Limb (tissue), 2 donors: ENCODE results near the gene NUP37.
"Not testable (repeated sequence)": the region's sequence is repeated elsewhere in the genome, so short reads cannot be mapped to it uniquely, and the experiment has no call there.

Experiments used
- DNase-seq, 2 donors: peaks; one replicate each; pipeline ENCODE4 v3.0.0-alpha.2; 2016; ENCODE audit errors: extremely low spot score in 2 of 2

Gene NUP37

DNA sequence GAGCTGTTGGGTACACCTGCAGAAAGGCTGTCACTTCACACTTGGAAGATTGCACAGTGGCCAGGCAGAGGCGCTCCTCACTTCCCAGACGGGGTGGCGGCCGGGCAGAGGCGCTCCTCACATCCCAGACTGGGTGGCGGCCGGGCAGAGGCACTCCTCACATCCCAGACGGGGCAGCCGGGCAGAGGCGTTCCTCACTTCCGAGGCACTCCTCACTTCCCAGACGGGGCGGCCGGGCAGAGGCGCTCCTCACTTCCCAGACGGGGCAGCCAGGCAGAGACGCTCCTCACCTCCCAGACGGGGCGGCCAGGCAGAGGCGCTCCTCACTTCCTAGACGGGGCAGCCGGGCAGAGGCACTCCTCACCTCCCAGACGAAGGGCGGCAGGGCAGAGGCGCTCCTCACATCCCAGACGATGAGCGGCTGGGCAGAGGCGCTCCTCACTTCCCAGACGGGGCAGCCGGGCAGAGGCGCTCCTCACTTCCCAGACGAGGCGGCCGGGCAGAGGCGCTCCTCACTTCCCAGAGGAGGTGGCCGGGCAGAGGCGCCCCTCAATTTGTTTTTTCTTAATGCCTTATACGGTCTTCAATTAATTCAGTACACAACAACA, 30.6 kb downstream of the NUP37 start:
- DNase-seq: not testable (repeated sequence)

DNA sequence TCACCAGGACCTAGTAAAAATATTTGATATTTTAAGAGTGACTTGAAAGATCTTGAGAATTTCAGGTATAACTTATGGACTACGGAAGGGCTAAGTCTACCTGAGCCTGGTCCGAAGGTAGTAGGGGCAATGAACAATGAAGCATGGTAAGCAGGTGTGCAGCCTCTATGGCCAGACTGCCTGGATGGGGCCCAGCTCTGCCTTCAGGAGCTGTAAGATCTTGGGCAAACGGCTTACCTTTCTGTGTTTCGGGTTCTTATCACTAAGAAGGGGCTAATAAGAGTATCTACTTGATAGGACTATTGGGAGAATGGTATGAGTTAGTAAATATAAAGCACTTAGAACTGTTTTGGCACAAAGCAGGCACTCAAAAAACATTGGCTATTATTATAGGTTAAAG, 39.1 kb downstream of the NUP37 start:
- no peak for DNase-seq

DNA sequence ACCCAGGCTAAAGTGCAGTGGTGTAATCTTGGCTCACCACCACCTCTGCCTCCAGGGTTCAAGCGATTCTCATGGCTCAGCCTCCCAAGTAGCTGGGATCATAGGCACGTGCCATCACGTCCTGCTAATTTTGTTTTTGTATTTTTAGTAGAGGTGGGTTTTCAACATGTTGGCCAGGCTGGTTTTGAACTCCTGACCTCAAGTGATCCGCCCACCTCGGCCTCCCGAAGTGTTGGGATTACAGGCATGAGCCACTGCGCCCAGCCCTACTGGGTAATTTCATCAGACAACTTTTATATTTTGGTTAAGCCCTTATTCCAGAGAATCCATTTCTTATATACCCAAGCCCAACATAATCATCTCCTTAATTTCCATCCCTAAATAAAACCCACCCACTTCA, 47.8 kb downstream of the NUP37 start:
- not testable (repeated sequence) for DNase-seq

DNA sequence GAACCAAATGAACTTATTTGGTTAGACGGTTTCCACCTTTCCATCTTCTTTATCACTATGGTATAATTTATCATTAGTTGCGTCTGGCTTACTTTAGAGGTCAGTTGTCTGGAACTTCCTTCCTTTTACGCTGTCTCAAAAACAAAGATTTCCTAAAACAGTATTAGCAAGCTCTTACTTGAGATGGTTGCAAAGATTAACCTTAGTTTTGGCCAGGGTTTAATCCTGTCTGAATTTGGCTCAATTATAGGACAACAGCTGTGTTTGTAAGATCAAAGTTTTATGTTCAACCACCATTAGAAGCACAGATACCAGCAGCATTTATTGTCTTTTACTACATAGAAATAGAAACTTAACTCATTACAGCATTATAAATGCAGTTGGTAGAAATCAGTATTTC, 50.2 kb downstream of the NUP37 start:
- DNase-seq: no peak

DNA sequence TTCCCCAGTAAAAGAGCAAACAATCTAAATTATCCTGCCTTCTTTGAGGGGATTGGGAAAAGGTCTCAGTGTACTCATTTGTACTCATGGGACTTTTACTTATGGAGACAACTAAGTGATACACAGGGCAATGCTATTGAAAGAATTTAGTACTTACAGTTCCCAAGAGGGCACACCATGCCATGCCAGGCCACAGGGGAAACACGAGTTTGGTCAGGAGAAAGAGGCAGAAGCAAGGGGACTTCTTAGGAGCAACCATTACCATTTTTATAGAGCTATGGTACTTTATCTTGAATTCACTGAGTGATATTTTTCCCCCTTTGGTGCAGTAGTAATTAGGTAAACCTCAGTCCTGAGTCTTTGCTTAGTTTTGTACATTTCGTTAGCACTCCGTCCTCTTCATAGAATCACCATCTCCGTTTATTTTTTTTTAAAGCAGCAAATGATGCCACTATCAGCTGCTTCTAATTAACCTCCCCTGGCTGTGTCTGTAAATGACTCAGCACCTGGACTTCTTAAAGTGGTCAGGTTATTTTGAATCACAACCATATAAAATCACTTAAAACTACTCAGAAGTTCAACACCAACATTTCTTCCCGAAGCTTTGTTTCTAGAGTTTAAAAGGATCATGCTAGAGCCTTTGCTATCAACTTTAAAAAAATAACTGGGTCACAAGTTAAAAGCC, 52.2 kb downstream of the NUP37 start:
- no peak for DNase-seq

DNA sequence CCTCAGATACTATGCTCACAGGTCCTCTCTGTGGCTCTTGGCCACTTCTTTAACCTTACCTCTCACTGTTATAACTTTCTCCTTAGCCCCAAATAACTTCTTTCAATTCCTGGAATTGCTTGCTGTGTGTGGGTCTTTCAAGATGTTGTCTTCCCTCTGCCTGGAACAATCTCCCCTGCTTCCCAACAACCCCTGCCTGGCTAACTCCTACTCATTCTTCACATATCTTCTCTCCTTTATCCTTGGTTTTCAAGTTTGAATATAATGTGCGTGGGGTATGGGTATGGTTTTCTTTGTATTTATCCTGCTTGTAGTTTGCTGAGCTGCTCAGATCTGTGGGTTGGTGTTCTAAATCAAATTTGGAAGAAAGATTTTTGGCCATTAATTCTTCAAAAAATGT, 55.4 kb downstream of the NUP37 start:
- DNase-seq: no peak

DNA sequence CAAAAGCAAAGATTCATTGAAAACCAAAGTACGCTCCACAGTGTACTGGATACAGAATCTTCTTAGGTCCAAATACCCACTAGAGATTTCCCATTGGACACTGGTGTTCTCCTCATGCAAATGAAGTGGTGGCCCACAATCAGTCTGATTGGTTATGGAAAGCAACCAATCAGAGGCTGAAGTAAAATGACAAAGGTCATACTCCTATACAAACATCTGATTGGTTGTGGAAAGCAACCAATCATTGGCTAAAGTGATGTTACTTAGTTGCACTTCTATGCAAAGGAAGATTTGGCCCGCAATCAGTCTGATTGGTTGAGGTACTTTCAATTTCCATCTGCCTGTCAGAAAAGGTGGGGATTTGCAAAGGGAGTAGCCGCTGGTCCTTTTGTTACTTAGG, 56.8 kb downstream of the NUP37 start:
- DNase-seq: no peak

DNA sequence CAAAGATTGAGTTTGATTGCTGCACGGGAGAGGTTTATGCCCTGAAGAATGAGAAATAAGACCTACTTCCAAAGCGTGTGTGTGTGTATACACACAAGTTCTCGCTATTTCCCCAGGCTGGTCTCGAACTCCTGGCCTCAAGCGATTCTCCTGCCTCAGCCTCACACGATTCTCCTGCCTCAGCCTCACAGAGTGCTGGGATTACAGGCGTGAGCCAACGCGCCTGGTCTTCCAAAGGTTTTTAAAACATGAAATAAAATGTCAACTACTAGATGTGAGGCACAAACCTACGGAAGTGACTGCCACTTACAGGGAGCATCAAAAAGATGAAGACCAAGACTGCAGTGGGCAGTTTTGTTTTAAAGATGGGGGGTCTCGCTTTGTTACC, 57.5 kb downstream of the NUP37 start:
- DNase-seq: no peak

DNA sequence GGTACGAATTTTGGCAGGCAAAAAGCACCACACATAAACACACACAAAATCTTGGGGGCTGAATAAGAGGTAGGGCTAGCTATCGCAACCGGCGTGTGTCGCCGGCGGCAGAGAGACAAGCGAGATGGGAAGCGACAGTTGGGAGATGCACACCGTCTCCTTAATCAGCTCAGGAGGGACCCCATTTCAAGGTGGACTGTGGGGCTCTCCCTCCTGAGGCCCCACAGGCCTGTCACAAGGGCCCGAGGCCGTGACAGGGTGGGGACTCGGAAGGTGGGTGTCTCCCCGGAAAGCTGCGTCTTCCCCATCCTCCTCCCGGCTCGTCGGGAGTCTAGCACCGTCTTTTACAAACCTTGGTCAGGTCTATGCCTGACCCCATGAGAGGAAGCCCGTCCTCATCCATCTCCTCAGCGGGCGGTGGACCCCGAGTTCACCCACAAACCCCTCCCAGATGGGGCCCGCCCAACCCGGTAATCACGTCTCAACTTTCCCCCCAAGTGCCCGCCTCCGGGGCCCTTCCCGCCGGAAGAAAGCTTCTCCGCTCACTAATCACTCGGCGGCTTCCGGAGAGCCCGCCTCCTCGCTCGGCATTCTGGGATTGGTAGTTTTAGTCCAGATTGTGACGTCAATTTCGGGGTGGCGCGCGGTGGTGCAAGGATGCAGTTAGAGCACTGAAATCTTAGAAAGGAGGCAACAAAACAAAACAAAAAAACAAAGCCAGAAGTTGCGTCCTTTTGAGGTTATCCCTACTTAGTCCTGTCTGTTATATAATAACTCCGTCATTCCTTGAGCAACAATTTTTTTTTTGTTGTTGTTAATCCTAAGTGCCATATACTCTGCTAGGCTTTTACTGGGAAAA, 58.1 kb downstream of the NUP37 start, which contains the start of gene WASHC3:
Gene WASHC3 (minus strand): TSS at position 432 of the 859 bp plus-strand sequence. CDS start 29 bp downstream, at position 403.
- peak; percentile 96 for DNase-seq

DNA sequence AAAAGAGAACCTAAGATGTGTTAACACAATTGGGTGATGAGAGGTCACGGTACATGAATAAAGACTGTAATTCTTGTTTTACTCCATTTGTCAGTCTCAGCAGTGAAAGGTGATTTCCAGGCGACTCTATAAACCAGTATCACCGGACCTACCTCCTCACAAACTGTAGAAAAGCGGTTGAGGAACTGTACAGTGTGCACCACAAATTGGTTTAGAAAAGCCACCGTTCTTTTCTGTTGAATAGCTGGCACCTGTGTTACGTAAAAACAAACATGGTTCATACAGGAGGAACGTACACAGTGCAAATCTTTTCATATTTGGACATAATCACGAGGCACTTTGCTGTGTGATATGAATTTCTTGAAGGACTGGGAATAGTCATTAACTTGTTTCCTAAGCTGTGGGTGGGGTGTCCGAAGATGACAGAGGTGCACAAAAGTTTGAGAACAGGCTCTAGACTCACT, 58.8 kb downstream of the NUP37 start:
- peak in 1 of 2 donors; percentile 4 for DNase-seq

DNA sequence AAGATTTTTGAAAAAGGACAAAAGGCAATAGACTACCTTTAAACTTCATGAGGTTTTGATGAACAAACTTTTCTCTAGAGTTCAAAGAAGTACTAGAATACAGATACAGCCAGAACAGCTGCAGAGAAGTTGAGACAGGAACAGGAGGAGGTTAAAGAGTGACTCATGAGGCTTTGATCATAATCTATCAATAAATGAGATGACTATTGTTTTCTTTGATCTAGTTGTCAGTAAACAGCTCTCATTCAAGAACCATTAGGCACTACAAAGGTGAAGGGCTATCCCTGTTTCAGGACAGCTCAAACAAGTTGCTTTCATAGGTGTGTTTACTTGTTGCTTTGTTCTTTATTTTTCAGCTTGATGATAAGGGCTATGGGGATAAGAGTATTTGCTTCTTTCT, 60.6 kb downstream of the NUP37 start:
- DNase-seq: no peak

DNA sequence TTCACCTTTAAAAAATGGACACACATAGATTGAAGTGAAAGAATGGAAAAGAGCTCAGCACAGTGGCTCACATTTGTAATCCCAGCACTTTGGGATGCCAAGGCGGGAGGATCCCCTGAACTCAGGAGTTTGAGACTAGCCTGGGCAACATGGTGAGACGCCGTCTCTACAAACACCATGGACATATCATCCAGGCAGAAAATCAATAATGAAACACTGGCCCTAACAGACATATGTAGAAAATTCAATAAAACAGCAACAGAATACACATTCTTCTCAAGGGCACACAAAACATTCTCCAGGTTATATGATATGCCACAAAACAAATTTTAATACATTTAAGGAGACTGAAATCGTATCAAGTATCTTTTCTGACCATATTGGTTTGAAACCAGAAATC, 65.6 kb downstream of the NUP37 start:
- DNase-seq: no peak

DNA sequence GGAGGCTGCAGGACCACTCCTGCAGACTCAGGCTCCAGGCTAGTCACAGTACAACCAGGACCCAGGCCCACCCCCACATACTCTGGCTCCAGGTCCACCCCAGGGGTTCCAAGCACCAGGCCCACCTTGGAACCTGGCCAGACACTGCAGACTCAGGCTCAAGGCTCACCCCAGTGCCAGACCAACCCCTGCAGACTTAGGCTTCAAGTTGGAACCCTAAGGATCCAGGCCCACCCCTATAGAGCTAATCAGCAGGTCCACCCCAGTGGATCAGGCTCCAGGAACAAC, 66.9 kb downstream of the NUP37 start:
- no peak for DNase-seq

DNA sequence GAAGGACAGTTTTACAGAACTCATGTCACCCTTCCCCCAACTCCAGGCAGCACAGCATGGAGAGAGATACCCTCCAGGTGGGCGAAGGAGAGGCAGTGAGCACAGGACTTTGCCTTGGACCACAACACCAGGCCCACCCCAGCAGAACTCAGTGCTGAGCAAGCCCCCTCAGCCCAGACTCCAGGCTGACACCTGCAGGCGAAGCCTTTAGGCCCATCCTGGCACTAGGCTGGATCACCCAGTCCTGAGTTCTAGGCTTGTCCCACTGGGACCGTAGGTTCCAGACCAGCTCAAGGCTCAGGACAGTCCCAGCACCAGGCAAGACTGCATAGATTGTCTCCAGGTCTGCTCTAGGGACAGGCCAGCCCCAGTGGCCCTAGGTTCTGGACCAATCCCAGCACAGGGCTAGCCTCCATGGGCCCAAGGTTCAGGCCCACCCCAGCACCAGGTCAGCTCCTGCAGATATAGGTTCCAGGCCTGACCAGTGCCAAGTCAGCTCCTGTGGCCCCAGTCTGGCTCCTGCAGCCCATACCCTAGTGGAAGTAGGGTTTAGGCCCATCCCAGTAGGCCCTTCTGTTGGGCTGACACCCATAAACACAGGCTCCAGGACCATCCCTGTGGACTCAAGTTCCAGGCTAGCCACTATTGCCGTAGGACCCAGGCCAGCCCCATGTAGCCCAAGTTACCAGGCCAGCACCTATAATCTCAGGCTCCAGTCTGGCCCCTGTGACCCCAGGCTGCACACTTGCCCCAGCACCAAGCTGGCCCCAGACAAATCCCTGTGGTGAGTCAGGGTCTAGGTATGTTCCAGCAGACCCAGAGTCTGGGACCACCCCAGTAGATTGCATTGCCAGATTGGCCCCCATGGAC, 67.5 kb downstream of the NUP37 start:
- no peak for DNase-seq

DNA sequence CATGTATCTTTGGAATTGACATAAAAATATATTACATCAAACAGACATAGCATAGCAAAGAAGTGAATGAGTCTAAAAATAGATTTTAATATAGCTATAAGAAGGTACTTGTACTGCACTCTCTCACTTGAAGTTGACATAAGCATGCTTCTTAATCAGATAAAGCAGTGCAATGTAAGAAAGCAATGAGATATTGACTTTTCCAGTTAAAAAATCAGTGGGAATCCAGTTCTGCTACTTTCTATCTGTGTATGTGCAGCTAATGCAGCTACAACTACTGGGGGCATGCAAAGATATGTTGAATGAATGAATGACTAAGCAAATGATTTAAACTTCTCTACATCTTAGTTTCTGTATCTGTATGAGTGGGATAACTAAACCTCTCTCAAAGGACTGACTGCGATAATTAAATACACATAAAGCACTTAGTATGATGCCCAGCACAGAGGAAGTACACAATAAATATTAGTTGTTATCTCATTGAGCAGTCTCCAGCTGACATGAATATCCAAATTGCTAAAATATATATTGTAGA, 68.4 kb downstream of the NUP37 start:
- DNase-seq: no peak

DNA sequence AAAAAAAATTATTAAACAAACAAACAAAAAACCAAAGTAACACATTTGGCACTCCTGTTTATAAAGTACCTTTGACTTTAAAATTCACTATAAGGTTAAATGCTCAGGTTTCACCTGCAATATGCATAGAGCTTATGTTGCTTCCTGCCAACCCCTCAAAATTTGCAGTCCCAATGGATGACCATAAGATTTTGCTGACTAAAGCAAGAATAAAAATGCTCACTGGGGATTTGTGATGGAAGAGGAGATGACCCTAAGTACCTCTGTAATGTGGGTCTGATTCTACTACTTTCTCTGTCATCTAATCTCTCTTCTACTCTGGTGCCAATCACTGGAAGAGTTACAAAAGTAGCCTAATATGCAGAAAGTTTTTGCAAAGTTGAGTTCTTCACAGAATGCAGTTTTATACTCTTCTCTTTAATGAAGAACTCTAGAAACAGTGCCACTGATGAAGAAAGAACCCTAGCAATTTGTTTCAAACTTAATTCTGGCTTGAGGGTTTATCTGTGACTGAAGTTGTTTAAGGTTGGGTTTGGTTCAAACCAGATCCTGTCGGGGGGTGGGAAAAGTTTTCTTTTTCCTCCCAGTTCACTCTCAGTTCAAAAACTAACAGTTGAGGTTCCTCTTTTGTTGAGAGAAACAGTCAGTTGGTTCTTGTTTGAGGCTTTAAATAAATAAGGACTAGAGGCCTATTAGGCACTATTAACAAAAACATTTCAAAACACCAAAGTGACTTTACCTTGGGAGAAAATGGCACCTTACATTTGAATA, 69.1 kb downstream of the NUP37 start:
- no peak for DNase-seq

DNA sequence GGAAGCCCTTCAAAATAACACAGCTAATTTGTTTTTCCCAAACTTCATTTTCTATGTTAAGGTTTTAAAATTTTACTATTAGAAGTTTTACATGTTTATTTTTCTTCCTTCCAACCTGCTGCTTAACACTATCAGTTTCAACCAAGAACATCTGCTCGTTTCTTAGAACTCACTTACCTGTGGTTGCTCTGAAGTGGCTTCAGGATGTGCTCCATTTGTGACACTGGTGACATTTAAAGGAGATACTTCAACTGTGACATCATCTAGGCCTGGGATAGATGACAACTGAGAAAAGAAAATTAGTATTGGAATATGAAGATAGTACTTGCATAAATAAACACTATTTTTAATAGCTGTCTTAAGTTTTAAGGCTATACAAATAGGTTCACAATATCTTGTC, 76.0 kb downstream of the NUP37 start:
- DNase-seq: no peak

DNA sequence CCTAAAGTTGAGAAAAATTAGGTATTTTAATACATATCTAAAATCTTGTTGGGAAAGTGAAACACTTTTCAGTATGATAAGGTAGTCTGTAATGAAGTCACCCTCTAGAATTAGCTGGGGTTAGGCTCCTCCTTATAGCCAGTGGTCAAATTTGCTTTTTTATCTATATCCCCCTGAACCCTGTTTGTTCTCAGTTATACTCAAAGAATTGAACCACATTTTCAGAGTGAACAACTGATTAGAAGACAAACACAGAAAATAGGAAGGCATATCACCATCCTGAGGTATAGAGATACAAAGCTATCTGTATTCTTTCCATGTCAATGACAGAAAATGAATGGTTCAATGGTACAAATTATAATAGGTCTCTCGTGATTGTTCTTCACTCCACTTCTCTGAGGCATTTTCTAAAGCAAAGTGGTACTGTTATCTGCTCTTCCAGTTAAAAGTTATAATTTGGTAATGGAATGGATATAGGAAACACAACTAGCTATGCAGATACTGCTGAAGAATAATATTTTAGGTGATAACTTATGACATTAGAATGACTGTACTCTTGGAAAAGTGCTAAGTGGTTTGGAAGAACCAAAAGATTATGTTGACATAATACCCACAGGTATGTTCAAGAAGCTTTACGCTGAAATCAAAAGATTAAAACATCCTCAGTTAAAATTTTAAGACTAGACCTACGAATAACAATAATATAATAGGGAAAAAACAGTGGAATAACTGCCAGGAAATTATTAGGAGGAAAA, 85.7 kb downstream of the NUP37 start:
- DNase-seq: no peak

DNA sequence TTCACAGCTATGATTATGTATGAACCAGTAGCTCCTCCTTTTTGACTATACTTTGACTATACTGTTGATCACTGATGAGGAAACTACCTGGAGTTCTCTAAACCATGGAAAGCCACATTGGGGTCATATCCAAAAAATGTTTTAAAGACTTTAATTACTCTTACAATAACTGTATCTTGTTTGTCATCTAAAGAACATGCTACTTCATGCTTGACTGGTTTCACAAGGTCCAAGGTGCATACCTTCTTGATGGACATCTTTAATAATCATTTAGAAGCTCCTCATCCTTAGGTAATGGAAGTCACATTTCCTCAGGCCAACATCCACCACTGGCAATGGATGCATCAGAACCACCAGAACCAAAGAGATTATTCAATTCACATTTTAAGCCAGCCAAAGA, 88.1 kb downstream of the NUP37 start:
- no peak for DNase-seq

DNA sequence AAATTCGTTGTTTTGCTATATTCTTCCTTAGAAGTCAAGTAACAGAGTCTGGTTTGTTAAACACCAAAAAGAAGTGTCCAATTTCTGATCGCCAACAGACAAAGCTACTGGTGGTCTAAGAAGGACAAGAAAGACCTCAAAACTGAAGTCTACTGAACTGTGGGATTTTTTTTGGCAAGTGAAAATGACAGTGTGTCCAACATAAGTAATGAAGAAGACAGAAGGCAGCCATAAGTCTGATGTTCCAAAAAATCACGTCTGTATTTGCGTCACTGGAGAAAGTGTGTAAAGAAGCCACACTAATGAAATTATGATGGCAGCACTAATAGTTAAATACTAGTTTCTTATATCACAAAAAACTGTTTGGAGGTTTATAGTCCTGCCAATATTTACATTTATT, 90.8 kb downstream of the NUP37 start:
- no peak for DNase-seq
